Spleen (tissue), 11 donors: ENCODE results near the gene TNFSF15. TPM values are rescaled to one million over a fixed set of nuclear protein-coding genes. Genes with fewer than 3 reads are reported as not detected.

Experiments used
- DNase-seq: peaks from one replicate; pipeline ENCODE4 v3.0.0-alpha.2; 2020
- H3K27ac ChIP-seq, 8 donors: fragments of 200-600 bp; sonication (generic) in 7 of 8; 1 replicate in 4 of 8; 2 replicates in 4 of 8; pipeline versions ENCODE4 v1.5.0 to v1.8.0; 2016 to 2021; ENCODE audit warnings: inconsistent platforms in 4 of 8, mild to moderate bottlenecking in 4 of 8, moderate library complexity in 1 of 8
- H3K27me3 ChIP-seq, 7 donors: fragments of 200-600 bp; sonication (generic) in 6 of 7; replicated peaks in 1 of 7; 1 replicate in 4 of 7; 2 replicates in 3 of 7; pipeline versions ENCODE4 v1.5.0 to v1.8.0; 2016 to 2021; ENCODE audit warnings: inconsistent platforms in 3 of 7, mild to moderate bottlenecking in 1 of 7
- H3K36me3 ChIP-seq, 6 donors: fragments of 200-600 bp; sonication (generic) in 5 of 6; 1 replicate in 4 of 6; 2 replicates in 2 of 6; pipeline versions ENCODE4 v1.5.0 to v1.8.0; 2016 to 2021; ENCODE audit warnings: inconsistent platforms in 2 of 6
- H3K4me1 ChIP-seq, 6 donors: fragments of 200-600 bp; sonication (generic) in 5 of 6; 1 replicate in 3 of 6; 2 replicates in 3 of 6; pipeline versions ENCODE4 v1.5.0 to v1.8.0; 2016 to 2021; ENCODE audit warnings: inconsistent platforms in 3 of 6
- H3K4me3 ChIP-seq, 8 donors: fragments of 200-600 bp; sonication (generic) in 7 of 8; 1 replicate in 4 of 8; 2 replicates in 4 of 8; pipeline versions ENCODE4 v1.5.0 to v1.8.0; 2016 to 2021; ENCODE audit warnings: inconsistent platforms in 4 of 8, mild to moderate bottlenecking in 4 of 8, moderate library complexity in 2 of 8
- H3K9me3 ChIP-seq, 8 donors: fragments of 200-600 bp; sonication (generic) in 7 of 8; 1 replicate in 4 of 8; 2 replicates in 4 of 8; pipeline versions ENCODE4 v1.5.0 to v1.8.0; 2016 to 2021; ENCODE audit warnings: inconsistent platforms in 4 of 8
- POLR2A ChIP-seq, 3 donors: fragments of 450-650 bp; IDR thresholded peaks; one replicate each; pipeline ENCODE4 v1.5.1; 2017; ENCODE audit warnings: antibody characterized with exemption in 3 of 3, mild to moderate bottlenecking in 1 of 3
- POLR2AphosphoS5 ChIP-seq, 3 donors: sonication (generic); formaldehyde crosslinking; IDR thresholded peaks; one replicate each; pipeline ENCODE4 v1.5.1; 2017; ENCODE audit warnings: antibody characterized with exemption in 3 of 3
- WGBS, 5 donors: extraction: QIAGEN DNeasy Blood & Tissue Kit in 3 of 5; methylation state at CpG; one replicate each; pipeline versions ENCODE4 v1.1.5 to v1.1.7; 2013 to 2018; 5-methylcytosine and 5-hydroxymethylcytosine counted together
- intact Hi-C: fragments of 100-400 bp; cut with DNase I; formaldehyde crosslinking; loops from one replicate; pipeline ENCODE4 v1.15.0; 2023; ENCODE audit warnings: low total_unique reads
- polyA plus RNA-seq, 3 donors: library from polyadenylated mRNA; stranded (reverse); fragments of 200-250 nt; gene quantifications; one replicate each; pipeline ENCODE4 v1.2.1, GENCODE V29; 2013
- total RNA-seq, 7 donors: library from RNA; depleted of rRNA in 3 of 7; stranded (reverse); fragments of >200 nt in 3 of 7; fragmentation: NEBNext Ultra II Directional in 4 of 7; extraction: Animal tissue kit (Norgen Biotek cat#: 25700) in 4 of 7; gene quantifications; one replicate each; pipeline versions ENCODE4 v1.1.0 to v1.2.1, GENCODE V29; 2016 to 2021
- TF ChIP-seq, protein P1 (sequence below), 11 experiments: fragments of 200-600 bp in 7 of 11; fragments of 450-650 bp in 4 of 11; sonication (generic) in 4 of 11; IDR thresholded peaks in 8 of 11; conservative IDR thresholded peaks in 3 of 11; 1 replicate in 7 of 11; 2 replicates in 4 of 11; pipeline versions ENCODE4 v1.4.0 to v1.8.0; 2016 to 2021; ENCODE audit warnings: antibody characterized with exemption in 11 of 11, inconsistent platforms in 4 of 11, mild to moderate bottlenecking in 1 of 11
- donor health status: healthy with polysubstance abuse.
- donor health status: DM: no; HTN: no; CAD: no; lungs with moderate emphysema.
- donor health status: DM: no; HTN: no; CAD: no.
- donor health status: Bipolar disorder and iron deficiency.
- donor health status: healthy.
- donor health status: DM: no; HTN: no; CAD: no.
- donor health status: DM: yes; HTN: yes; CAD: no.

Gene TNFSF15
- total and polyA plus RNA-seq, 10 donors: 0.22 to 1.8 (median 0.60) TPM

- DNase-seq: no peak
- no peaks in the 10 kb centered on the region for H3K9me3 ChIP-seq
- H3K4me1 ChIP-seq: no peaks in the 10 kb centered on the region
- TF ChIP-seq POLR2AphosphoS5 (IDR thresholded peaks at IDR 0.05) (no peak), POLR2A (IDR thresholded peaks at IDR 0.05) (no peak)
- TF ChIP-seq, protein P1, sequence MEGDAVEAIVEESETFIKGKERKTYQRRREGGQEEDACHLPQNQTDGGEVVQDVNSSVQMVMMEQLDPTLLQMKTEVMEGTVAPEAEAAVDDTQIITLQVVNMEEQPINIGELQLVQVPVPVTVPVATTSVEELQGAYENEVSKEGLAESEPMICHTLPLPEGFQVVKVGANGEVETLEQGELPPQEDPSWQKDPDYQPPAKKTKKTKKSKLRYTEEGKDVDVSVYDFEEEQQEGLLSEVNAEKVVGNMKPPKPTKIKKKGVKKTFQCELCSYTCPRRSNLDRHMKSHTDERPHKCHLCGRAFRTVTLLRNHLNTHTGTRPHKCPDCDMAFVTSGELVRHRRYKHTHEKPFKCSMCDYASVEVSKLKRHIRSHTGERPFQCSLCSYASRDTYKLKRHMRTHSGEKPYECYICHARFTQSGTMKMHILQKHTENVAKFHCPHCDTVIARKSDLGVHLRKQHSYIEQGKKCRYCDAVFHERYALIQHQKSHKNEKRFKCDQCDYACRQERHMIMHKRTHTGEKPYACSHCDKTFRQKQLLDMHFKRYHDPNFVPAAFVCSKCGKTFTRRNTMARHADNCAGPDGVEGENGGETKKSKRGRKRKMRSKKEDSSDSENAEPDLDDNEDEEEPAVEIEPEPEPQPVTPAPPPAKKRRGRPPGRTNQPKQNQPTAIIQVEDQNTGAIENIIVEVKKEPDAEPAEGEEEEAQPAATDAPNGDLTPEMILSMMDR (IDR thresholded peaks at IDR 0.05 in 8 of 11, conservative IDR thresholded peaks at IDR 0.05 in 3 of 11): no peak
- no peaks in the 10 kb centered on the region for H3K27me3 ChIP-seq
- 63 to 76% (median 74%) methylated on average over 3 of the region's 3 CpGs for WGBS, 5 donors
- no peaks in the 10 kb centered on the region for H3K36me3 ChIP-seq
- H3K27ac ChIP-seq: no peak overlapping the region
- no peak overlapping the region for H3K4me3 ChIP-seq
- intact Hi-C loops: no loop called here
Measured at GRCh38 chr9:114829574-114830440, 24.0 kb upstream of the TNFSF15 start.

GRCh38 chr9:114828303-114828650 is 22.4 kb upstream of the TNFSF15 start:
- Histone ChIP-seq H3K27ac (no peak overlapping the region), H3K27me3 (no peaks in the 10 kb centered on the region), H3K36me3 (no peaks in the 10 kb centered on the region), H3K9me3 (no peaks in the 10 kb centered on the region), H3K4me1 (no peaks in the 10 kb centered on the region), H3K4me3 (no peak overlapping the region)
- TF ChIP-seq, protein P1 (IDR thresholded peaks at IDR 0.05 in 8 of 11, conservative IDR thresholded peaks at IDR 0.05 in 3 of 11): no peak
- no peak for TF ChIP-seq POLR2AphosphoS5 (IDR thresholded peaks at IDR 0.05)
- no peak for TF ChIP-seq POLR2A (IDR thresholded peaks at IDR 0.05)
- no peak for DNase-seq
- WGBS, 5 donors: 70 to 82% (median 77%) methylated on average over 3 of the region's 3 CpGs
- intact Hi-C loops: no loop called here

- WGBS, 5 donors: 61 to 81% (median 73%) methylated on average over 2 of the region's 2 CpGs
- TF ChIP-seq, protein P1 (IDR thresholded peaks at IDR 0.05 in 8 of 11, conservative IDR thresholded peaks at IDR 0.05 in 3 of 11): no peak
- DNase-seq: no peak
- Histone ChIP-seq H3K27me3 (no peaks in the 10 kb centered on the region), H3K9me3 (no peaks in the 10 kb centered on the region), H3K4me3 (no peak overlapping the region), H3K27ac (no peak overlapping the region), H3K36me3 (no peaks in the 10 kb centered on the region), H3K4me1 (no peaks in the 10 kb centered on the region)
- intact Hi-C loops: no loop called here
Measured at GRCh38 chr9:114827641-114828302, 21.9 kb upstream of the TNFSF15 start.

- Histone ChIP-seq H3K4me3 (no peak overlapping the region), H3K27ac (no peak overlapping the region), H3K9me3 (no peaks in the 10 kb centered on the region), H3K36me3 (no peaks in the 10 kb centered on the region), H3K27me3 (no peaks in the 10 kb centered on the region), H3K4me1 (no peaks in the 10 kb centered on the region)
- WGBS, 5 donors: 81 to 94% (median 86%) methylated on average over 3 of the region's 3 CpGs
- intact Hi-C loops: no loop called here
- TF ChIP-seq, protein P1 (IDR thresholded peaks at IDR 0.05 in 8 of 11, conservative IDR thresholded peaks at IDR 0.05 in 3 of 11): no peak
- no peak for TF ChIP-seq POLR2AphosphoS5 (IDR thresholded peaks at IDR 0.05)
- TF ChIP-seq POLR2A (IDR thresholded peaks at IDR 0.05): no peak
- no peak for DNase-seq
Measured at GRCh38 chr9:114826431-114826830, 20.6 kb upstream of the TNFSF15 start.
